PC-3 (cell line): ENCODE results near the gene DNPH1. TPM values are rescaled to one million over a fixed set of nuclear protein-coding genes. Genes with fewer than 3 reads are reported as not detected.

Experiments used
- ATAC-seq: fragments of 200-7000 bp; cut with Tn5 transposase; 2 replicates; pipeline ENCODE4 v1.9.1; 2020; ENCODE audit warnings: mild to moderate bottlenecking, moderate library complexity
- BruUV-seq: library from RNA; stranded (reverse); fragments of 400-500 nt; replicated peaks from 2 replicates; lab custom pipeline; 2021; lab: Mats Ljungman, UMichigan
- CTCF ChIA-PET: fragments of 300-600 bp; sonication (Branson Sonifier 250); formaldehyde crosslinking; loops from one replicate; lab custom pipeline; 2022; ENCODE audit warnings: antibody characterized with exemption; lab: Charles Lee
- POLR2A ChIA-PET: fragments of 300-600 bp; sonication (Branson Sonifier 250); formaldehyde crosslinking; loops from one replicate; lab custom pipeline; 2022; ENCODE audit warnings: antibody characterized with exemption; ENCODE audit not compliant: unreplicated experiment; lab: Charles Lee
- DNase-seq: peaks from one replicate; pipeline ENCODE4 v3.0.0-alpha.2; 2015
- H2AFZ ChIP-seq: fragments of 300-600 bp; sonication (generic); 2 replicates; pipeline ENCODE4 v1.6.0; 2016; ENCODE audit warnings: antibody characterized with exemption, low read length
- H3F3A ChIP-seq: fragments of 300-600 bp; sonication (generic); one replicate; pipeline ENCODE4 v1.6.0; 2017; ENCODE audit warnings: antibody characterized with exemption, low read length, control low read depth, mild to moderate bottlenecking; ENCODE audit not compliant: unreplicated experiment
- H3K27ac ChIP-seq: fragments of 300-600 bp; sonication (generic); 2 replicates; pipeline ENCODE4 v1.5.1; 2016; ENCODE audit warnings: mild to moderate bottlenecking, low read length
- H3K27me3 ChIP-seq: fragments of 300-600 bp; sonication (generic); 2 replicates; pipeline ENCODE4 v1.6.1; 2016; ENCODE audit warnings: low read length, mixed read lengths
- H3K36me3 ChIP-seq: fragments of 300-600 bp; sonication (generic); 2 replicates; pipeline ENCODE4 v1.6.1; 2016; ENCODE audit warnings: low read depth, mixed run types, low read length, mixed read lengths
- H3K4me1 ChIP-seq: fragments of 300-600 bp; sonication (generic); 2 replicates; pipeline ENCODE4 v1.5.1; 2016; ENCODE audit warnings: low read length; ENCODE audit not compliant: insufficient read depth
- H3K4me2 ChIP-seq: fragments of 300-600 bp; sonication (generic); 2 replicates; pipeline ENCODE4 v1.6.0; 2016; ENCODE audit warnings: low read length
- H3K4me3 ChIP-seq: fragments of 300-600 bp; sonication (generic); 2 replicates; pipeline ENCODE4 v1.5.1; 2016; ENCODE audit warnings: mild to moderate bottlenecking, low read length, mixed read lengths
- H3K79me2 ChIP-seq: fragments of 300-600 bp; sonication (generic); 2 replicates; pipeline ENCODE4 v1.6.1; 2017; ENCODE audit warnings: low read length, mixed read lengths
- H3K9ac ChIP-seq: fragments of 300-600 bp; sonication (generic); 2 replicates; pipeline ENCODE4 v1.6.0; 2016; ENCODE audit warnings: mild to moderate bottlenecking, low read length
- H3K9me2 ChIP-seq: fragments of 300-600 bp; sonication (generic); replicated peaks from 2 replicates; pipeline ENCODE4 v1.6.1; 2016; ENCODE audit warnings: mixed run types, low read length, mixed read lengths
- H3K9me3 ChIP-seq: fragments of 300-600 bp; sonication (generic); 2 replicates; pipeline ENCODE4 v1.6.1; 2016; ENCODE audit warnings: low read length, mixed read lengths
- H4K20me1 ChIP-seq: fragments of 300-600 bp; sonication (generic); 2 replicates; pipeline ENCODE4 v1.6.1; 2016; ENCODE audit warnings: low read length, mixed read lengths
- EZH2 ChIP-seq: fragments of 300-600 bp; sonication (generic); IDR thresholded peaks from one replicate; pipeline ENCODE4 v1.6.1; 2017; ENCODE audit warnings: antibody characterized with exemption, mild to moderate bottlenecking, low read length; ENCODE audit not compliant: unreplicated experiment
- EZH2phosphoT487 ChIP-seq: fragments of 300-600 bp; sonication (generic); IDR thresholded peaks from 2 replicates; pipeline ENCODE4 v1.6.1; 2018; ENCODE audit warnings: mild to moderate bottlenecking, antibody characterized with exemption, low read length, borderline replicate concordance
- intact Hi-C: fragments of 100-400 bp; cut with micrococcal nuclease; formaldehyde crosslinking; loops from 2 replicates; pipeline ENCODE4 v1.9.0; 2023
- total RNA-seq: library from RNA; depleted of rRNA; stranded (reverse); fragments of >200 nt; gene quantifications from 2 replicates; pipeline ENCODE4 v1.2.3, GENCODE V29; 2014
- TF ChIP-seq, protein P1 (sequence below): fragments of 300-600 bp; sonication (generic); conservative IDR thresholded peaks from 2 replicates; pipeline ENCODE4 v1.5.1; 2017; ENCODE audit warnings: antibody characterized with exemption, low read depth, mild to moderate bottlenecking, low read length

The DNPH1 gene
- total RNA-seq, 1 experiment from 2014 or later, result 128 TPM

DNA sequence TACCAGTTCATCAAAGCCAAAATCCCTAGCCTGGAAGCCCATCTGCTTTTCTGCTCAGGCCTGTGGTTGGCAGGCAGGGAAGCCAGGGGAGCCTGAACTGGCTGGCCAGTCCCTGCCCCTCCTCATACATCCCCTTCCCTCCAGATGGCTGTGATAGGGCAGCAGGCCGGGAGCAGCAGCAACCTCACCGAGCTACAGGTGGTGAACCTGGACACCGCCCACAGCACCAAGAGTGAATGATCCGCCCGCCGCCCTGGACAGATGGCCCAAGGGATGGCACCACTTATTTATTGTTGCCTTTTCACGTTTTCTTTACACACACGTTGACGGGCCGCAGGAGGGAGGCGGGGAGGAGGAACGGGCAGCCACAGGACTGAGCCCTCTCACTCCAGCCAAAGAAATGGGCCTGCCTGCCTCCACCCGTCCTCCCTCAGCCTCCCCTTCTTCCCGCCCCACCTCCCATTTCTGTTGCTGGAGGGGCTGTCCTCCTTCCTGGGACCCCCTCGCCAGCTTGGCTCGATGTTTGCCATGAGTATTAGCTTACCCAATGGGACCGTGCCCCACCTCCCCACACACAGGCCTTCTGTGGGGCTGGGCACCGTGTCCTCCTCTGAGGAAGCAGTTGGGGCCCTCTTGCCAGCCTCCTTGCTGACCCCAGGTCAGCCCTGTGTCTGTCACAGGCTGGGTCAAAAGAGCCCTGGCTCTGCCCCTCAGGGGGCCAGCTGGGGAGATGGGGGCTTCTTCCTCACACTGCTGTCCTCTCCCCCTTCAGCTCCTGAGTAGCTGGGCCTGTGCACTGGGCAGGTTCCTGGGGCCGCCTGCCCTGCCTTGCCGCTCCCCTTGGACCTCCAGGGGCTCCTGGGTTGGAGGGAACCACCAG is 50.1 kb downstream of the DNPH1 start:
- Histone ChIP-seq H3K36me3 (peaks cover 31% of the 10 kb centered on the region), H3F3A (no peaks in the 10 kb centered on the region), H3K4me1 (peaks cover 22% of the 10 kb centered on the region), H3K4me2 (no peak overlapping the region), H3K9me3 (no peaks in the 10 kb centered on the region), H3K9ac (no peak overlapping the region), H3K27me3 (no peaks in the 10 kb centered on the region), H3K79me2 (peaks cover 14% of the 10 kb centered on the region), H4K20me1 (no peaks in the 10 kb centered on the region), H2AFZ (no peak overlapping the region), H3K27ac (no peak overlapping the region), H3K4me3 (no peak overlapping the region), H3K9me2 (no peaks in the 10 kb centered on the region)
- intact Hi-C loops, result no loop called here
- ChIA-PET CTCF (interaction anchor here (0.6 kb wide), 1 partner anchor 289 kb away, joined by 3 read pairs; a partner anchor contains a TSS), POLR2A (no interaction called here)
- ATAC-seq, result no peak
- no TSS peak for BruUV-seq
- DNase-seq, result no peak
- no peak for TF ChIP-seq EZH2
- TF ChIP-seq EZH2phosphoT487, result no peak
- TF ChIP-seq, protein P1, sequence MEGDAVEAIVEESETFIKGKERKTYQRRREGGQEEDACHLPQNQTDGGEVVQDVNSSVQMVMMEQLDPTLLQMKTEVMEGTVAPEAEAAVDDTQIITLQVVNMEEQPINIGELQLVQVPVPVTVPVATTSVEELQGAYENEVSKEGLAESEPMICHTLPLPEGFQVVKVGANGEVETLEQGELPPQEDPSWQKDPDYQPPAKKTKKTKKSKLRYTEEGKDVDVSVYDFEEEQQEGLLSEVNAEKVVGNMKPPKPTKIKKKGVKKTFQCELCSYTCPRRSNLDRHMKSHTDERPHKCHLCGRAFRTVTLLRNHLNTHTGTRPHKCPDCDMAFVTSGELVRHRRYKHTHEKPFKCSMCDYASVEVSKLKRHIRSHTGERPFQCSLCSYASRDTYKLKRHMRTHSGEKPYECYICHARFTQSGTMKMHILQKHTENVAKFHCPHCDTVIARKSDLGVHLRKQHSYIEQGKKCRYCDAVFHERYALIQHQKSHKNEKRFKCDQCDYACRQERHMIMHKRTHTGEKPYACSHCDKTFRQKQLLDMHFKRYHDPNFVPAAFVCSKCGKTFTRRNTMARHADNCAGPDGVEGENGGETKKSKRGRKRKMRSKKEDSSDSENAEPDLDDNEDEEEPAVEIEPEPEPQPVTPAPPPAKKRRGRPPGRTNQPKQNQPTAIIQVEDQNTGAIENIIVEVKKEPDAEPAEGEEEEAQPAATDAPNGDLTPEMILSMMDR, result no peak

DNA sequence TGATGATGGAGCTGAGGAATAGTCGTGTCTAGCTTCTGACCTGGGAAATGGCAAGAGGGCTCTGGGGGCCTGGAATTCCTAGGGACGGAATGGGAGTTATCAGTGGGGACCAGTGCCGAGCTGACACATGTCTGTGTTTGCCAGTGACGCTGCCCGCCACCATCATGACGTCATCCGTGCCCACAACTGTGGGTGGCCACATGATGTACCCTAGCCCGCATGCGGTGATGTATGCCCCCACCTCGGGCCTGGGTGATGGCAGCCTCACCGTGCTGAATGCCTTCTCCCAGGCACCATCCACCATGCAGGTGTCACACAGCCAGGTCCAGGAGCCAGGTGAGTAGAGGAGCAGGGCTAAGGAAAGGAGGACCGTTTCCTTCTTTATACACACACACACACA is 51.1 kb downstream of the DNPH1 start:
- TF ChIP-seq EZH2, result no peak
- TF ChIP-seq EZH2phosphoT487, result no peak
- TF ChIP-seq, protein P1, result no peak
- Histone ChIP-seq H3K9ac (no peak overlapping the region), H3K9me2 (no peaks in the 10 kb centered on the region), H3K4me1 (peaks cover 32% of the 10 kb centered on the region), H3K4me2 (no peak overlapping the region), H3K27me3 (no peaks in the 10 kb centered on the region), H3K79me2 (peaks cover 23% of the 10 kb centered on the region), H4K20me1 (peaks cover 5% of the 10 kb centered on the region), H3K27ac (no peak overlapping the region), H3F3A (no peaks in the 10 kb centered on the region), H3K9me3 (no peaks in the 10 kb centered on the region), H3K4me3 (no peak overlapping the region), H3K36me3 (peaks cover 31% of the 10 kb centered on the region), H2AFZ (no peak overlapping the region)
- DNase-seq, result no peak
- intact Hi-C loops, result no loop called here
- ChIA-PET CTCF (no interaction called here), POLR2A (no interaction called here)
- no TSS peak for BruUV-seq
- no peak for ATAC-seq

DNA sequence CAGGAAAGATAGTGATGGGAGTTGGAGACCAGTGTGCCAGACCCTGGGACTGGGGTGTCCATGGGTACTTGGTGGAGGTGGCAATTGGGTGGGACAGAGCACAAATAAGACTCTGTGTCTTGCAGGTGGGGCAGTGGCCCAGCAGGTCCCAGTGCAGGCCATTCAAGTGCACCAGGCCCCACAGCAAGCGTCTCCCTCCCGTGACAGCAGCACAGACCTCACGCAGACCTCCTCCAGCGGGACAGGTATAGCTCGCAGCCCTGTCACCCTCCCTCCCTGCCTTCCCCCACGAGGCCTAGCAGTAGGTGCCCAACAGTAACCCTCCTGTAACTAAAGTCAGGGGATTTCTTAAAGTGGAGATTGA is 52.9 kb downstream of the DNPH1 start:
- H3K27ac ChIP-seq, result no peak overlapping the region
- ATAC-seq (no peak), DNase-seq (no peak)
- ChIA-PET POLR2A (no interaction called here), CTCF (no interaction called here)
- TF ChIP-seq EZH2 (no peak), EZH2phosphoT487 (no peak)
- TF ChIP-seq, protein P1, result no peak
- no peak overlapping the region for H3K9ac ChIP-seq
- H3K4me1 ChIP-seq, result peaks cover 27% of the 10 kb centered on the region
- peaks cover 11% of the 10 kb centered on the region for H4K20me1 ChIP-seq
- H3K27me3 ChIP-seq, result no peaks in the 10 kb centered on the region
- H2AFZ ChIP-seq, result no peak overlapping the region
- peaks cover 31% of the 10 kb centered on the region for H3K36me3 ChIP-seq
- H3K4me2 ChIP-seq, result no peak overlapping the region
- no peaks in the 10 kb centered on the region for H3K9me3 ChIP-seq
- H3F3A ChIP-seq, result no peaks in the 10 kb centered on the region
- no peaks in the 10 kb centered on the region for H3K9me2 ChIP-seq
- no TSS peak for BruUV-seq
- no peak overlapping the region for H3K4me3 ChIP-seq
- intact Hi-C loops, result no loop called here
- peaks cover 38% of the 10 kb centered on the region for H3K79me2 ChIP-seq
